GM12872 (cell line): Measurements from ENCODE around the gene AQP12A.

Source experiments
- CTCF ChIP-seq: IDR thresholded peaks from 3 replicates; pipeline ENCODE4 v1.5.1; 2011; ENCODE audit warnings: low read depth, mild to moderate bottlenecking, low read length, moderate library complexity; ENCODE audit not compliant: insufficient read depth

Gene AQP12A

GRCh38 chr2:240644859-240645301, 46.8 kb upstream of the AQP12A start:
- no peak for TF ChIP-seq CTCF

GRCh38 chr2:240645346-240645745, 46.3 kb upstream of the AQP12A start:
- no peak for TF ChIP-seq CTCF

DNA sequence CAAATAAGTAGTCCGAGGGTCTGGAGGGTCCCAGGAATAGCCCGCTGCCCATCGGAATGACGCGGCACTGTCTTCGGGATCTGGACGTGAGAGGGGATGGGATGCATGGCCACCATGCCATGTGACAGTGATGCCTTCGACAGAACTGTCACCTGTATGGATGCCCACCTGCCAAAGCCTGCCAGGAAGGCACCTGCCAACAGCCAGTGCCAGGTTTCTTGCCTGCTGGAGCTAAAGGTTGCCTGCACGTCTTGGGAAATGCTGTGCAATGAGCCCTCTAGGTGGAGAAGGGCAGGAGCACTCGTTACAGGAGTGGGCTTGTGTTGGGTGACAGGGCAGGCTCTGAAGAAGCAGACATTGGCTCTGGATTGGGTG, 45.9 kb upstream of the AQP12A start:
- no peak for TF ChIP-seq CTCF

GRCh38 chr2:240646176-240646899, 45.3 kb upstream of the AQP12A start:
- TF ChIP-seq CTCF: no peak

GRCh38 chr2:240646900-240647502, 44.7 kb upstream of the AQP12A start:
- TF ChIP-seq CTCF: no peak

DNA sequence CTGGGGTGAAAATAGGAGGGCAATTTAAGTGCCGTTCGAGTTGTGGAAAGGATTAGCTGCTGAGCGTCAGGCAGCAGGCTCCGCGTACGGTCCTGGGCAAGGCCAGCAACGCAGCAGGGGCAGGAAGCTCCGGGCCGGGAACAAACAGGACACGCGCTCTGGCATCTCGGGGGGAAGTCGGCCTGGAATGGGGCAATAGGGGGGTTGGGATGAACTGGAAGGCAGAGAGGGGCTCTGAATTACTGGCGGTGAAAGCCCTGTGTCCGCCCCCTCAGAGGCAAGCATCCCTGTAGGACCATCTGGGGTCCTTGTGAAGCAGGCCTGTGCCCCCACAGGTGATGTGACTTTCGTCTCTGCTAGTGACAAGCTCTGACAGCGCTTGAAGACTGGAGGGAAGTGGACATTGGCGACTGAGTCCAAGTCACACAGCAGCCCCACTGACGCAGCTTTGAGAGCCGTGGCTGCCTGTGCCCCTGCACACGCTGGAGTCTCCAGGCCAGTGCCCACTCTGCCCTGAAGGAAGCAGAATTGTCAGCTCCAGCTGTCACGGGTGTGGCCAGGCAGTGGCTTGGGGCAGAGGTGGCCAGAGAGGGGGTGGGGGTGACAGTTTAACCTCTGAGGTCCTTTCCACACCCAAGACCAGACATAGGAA, 44.0 kb upstream of the AQP12A start:
- TF ChIP-seq CTCF: no peak

GRCh38 chr2:240648155-240648649, 43.5 kb upstream of the AQP12A start:
- no peak for TF ChIP-seq CTCF
